H1 (cell line): ENCODE results near the gene CDX2. TPM values are rescaled to one million over a fixed set of nuclear protein-coding genes. Genes with fewer than 3 reads are reported as not detected.

Source experiments
- CTCF ChIA-PET: fragments of 300-600 bp; sonication (Branson Sonifier 250); formaldehyde crosslinking; loops from one replicate; lab custom pipeline; 2021; ENCODE audit not compliant: partially characterized antibody; lab: Charles Lee
- POLR2A ChIA-PET: fragments of 300-600 bp; sonication (Branson Sonifier 250); formaldehyde crosslinking; loops from one replicate; lab custom pipeline; 2021; ENCODE audit warnings: inconsistent platforms; ENCODE audit not compliant: partially characterized antibody; lab: Charles Lee
- DNase-seq, 2 experiments: peaks; one replicate each; pipeline versions ENCODE4 v3.0.0 to v3.0.0-alpha.2; 2010 to 2022; ENCODE audit warnings: low spot score in 2 of 2, low read depth in 1 of 2, mixed read lengths in 1 of 2
- FAIRE-seq: peaks from 2 replicates; lab custom pipeline; 2011; peaks lifted over from hg19 to GRCh38; lab: Jason Lieb, UNC
- H2AFZ ChIP-seq: 2 replicates; pipeline ENCODE4 v1.8.1; 2012; ENCODE audit warnings: low read length, inconsistent platforms
- H2AK5ac ChIP-seq: 2 replicates; pipeline ENCODE4 v1.6.1; 2013; ENCODE audit warnings: low read depth, low read length
- H2BK120ac ChIP-seq: replicated peaks from 2 replicates; pipeline ENCODE3; 2013; ENCODE audit warnings: low read depth, low read length, inconsistent platforms
- H2BK12ac ChIP-seq: 2 replicates; pipeline ENCODE4 v1.6.1; 2013; ENCODE audit warnings: low read depth, low read length
- H2BK15ac ChIP-seq: 2 replicates; pipeline ENCODE4 v1.6.1; 2013; ENCODE audit warnings: low read length
- H2BK20ac ChIP-seq: 2 replicates; pipeline ENCODE4 v1.6.1; 2013; ENCODE audit warnings: low read length
- H2BK5ac ChIP-seq: 2 replicates; pipeline ENCODE4 v1.6.1; 2013; ENCODE audit warnings: low read depth, low read length
- H3K14ac ChIP-seq: 2 replicates; pipeline ENCODE4 v1.6.1; 2013; ENCODE audit warnings: inconsistent platforms; ENCODE audit not compliant: insufficient read length
- H3K18ac ChIP-seq: 2 replicates; pipeline ENCODE4 v1.6.1; 2013; ENCODE audit warnings: low read length; ENCODE audit errors: extremely low read depth
- H3K23ac ChIP-seq: 2 replicates; pipeline ENCODE4 v1.6.1; 2013; ENCODE audit warnings: inconsistent platforms; ENCODE audit not compliant: insufficient read length
- H3K23me2 ChIP-seq: 2 replicates; pipeline ENCODE4 v1.6.1; 2013; ENCODE audit warnings: low read depth, low read length
- H3K27ac ChIP-seq: 2 replicates; pipeline ENCODE4 v1.6.1; 2011; ENCODE audit warnings: low read depth, low read length, inconsistent platforms
- H3K27me3 ChIP-seq, 4 experiments: replicated peaks in 1 of 4; 1 replicate in 1 of 4; 2 replicates in 3 of 4; pipeline versions ENCODE4 v1.6.1 to v1.8.1; 2011 to 2013; ENCODE audit warnings: low read length in 3 of 4, mild to moderate bottlenecking in 3 of 4, inconsistent platforms in 2 of 4, mixed read lengths in 2 of 4, moderate library complexity in 1 of 4; ENCODE audit not compliant: control insufficient read depth in 3 of 4, insufficient read depth in 3 of 4; ENCODE audit errors: extremely low read depth in 1 of 4
- H3K36me3 ChIP-seq, 4 experiments: 2 replicates each; pipeline versions ENCODE4 v1.6.1 to v1.8.1; 2011 to 2013; ENCODE audit warnings: mild to moderate bottlenecking in 4 of 4, low read length in 3 of 4, moderate library complexity in 2 of 4, control low read depth in 1 of 4, inconsistent platforms in 1 of 4; ENCODE audit not compliant: insufficient read depth in 4 of 4, control insufficient read depth in 2 of 4
- H3K4ac ChIP-seq: replicated peaks from 2 replicates; pipeline ENCODE3; 2013; ENCODE audit warnings: low read length, low read depth, mixed read lengths, inconsistent platforms; ENCODE audit not compliant: insufficient read length
- H3K4me1 ChIP-seq, 4 experiments: replicated peaks in 1 of 4; 1 replicate in 1 of 4; 2 replicates in 3 of 4; pipeline versions ENCODE4 v1.6.1 to v1.8.1; 2011 to 2013; ENCODE audit warnings: low read length in 3 of 4, inconsistent platforms in 2 of 4, mixed read lengths in 1 of 4; ENCODE audit not compliant: insufficient read depth in 4 of 4, control insufficient read depth in 3 of 4
- H3K4me2 ChIP-seq, 2 experiments: 2 replicates each; pipeline versions ENCODE4 v1.6.1 to v1.8.1; 2011 to 2013; ENCODE audit warnings: low read depth in 2 of 2, low read length in 2 of 2, control low read depth in 1 of 2, inconsistent platforms in 1 of 2, mild to moderate bottlenecking in 1 of 2; ENCODE audit not compliant: insufficient read depth in 1 of 2
- H3K4me3 ChIP-seq, 4 experiments: fragments of 200-600, 300-600 bp in 1 of 4; sonication (generic), shearing (Covaris generic), sonication (Bioruptor Twin) in 1 of 4; 2 replicates each; pipeline versions ENCODE4 v1.5.1 to v1.8.1; 2011 to 2016; ENCODE audit warnings: low read length in 4 of 4, low read depth in 3 of 4, control low read depth in 2 of 4, inconsistent platforms in 2 of 4, mild to moderate bottlenecking in 2 of 4, mixed read lengths in 1 of 4, moderate library complexity in 1 of 4; ENCODE audit not compliant: insufficient read depth in 2 of 4; ENCODE audit errors: extremely low read depth in 1 of 4
- H3K56ac ChIP-seq: replicated peaks from 2 replicates; pipeline ENCODE3; 2013; ENCODE audit warnings: low read depth, mild to moderate bottlenecking, mixed read lengths, low read length, inconsistent platforms; ENCODE audit not compliant: insufficient read length
- H3K79me1 ChIP-seq: 2 replicates; pipeline ENCODE4 v1.6.1; 2013; ENCODE audit warnings: low read depth, low read length, control low read depth
- H3K79me2 ChIP-seq, 2 experiments: 2 replicates each; pipeline versions ENCODE4 v1.6.1 to v1.8.1; 2012 to 2013; ENCODE audit warnings: low read length in 2 of 2, mild to moderate bottlenecking in 2 of 2, inconsistent platforms in 1 of 2; ENCODE audit not compliant: insufficient read depth in 2 of 2, control insufficient read depth in 1 of 2
- H3K9ac ChIP-seq, 4 experiments: replicated peaks in 1 of 4; 1 replicate in 1 of 4; 2 replicates in 3 of 4; pipeline versions ENCODE4 v1.6.1 to v1.8.1; 2011 to 2013; ENCODE audit warnings: low read depth in 3 of 4, low read length in 3 of 4, control low read depth in 2 of 4, mild to moderate bottlenecking in 2 of 4, moderate library complexity in 2 of 4, inconsistent platforms in 1 of 4; ENCODE audit errors: extremely low read depth in 1 of 4
- H3K9me3 ChIP-seq, 2 experiments: 2 replicates each; pipeline versions ENCODE4 v1.6.1 to v1.8.1; 2012 to 2013; ENCODE audit warnings: mild to moderate bottlenecking in 2 of 2, moderate library complexity in 2 of 2, control low read depth in 1 of 2, inconsistent platforms in 1 of 2, low read depth in 1 of 2, low read length in 1 of 2, mixed read lengths in 1 of 2; ENCODE audit not compliant: insufficient read depth in 2 of 2
- H4K20me1 ChIP-seq, 2 experiments: replicated peaks in 1 of 2; 2 replicates each; pipeline versions ENCODE3 to v1.8.1; 2011 to 2013; ENCODE audit warnings: inconsistent platforms in 2 of 2, low read length in 2 of 2, mild to moderate bottlenecking in 1 of 2; ENCODE audit not compliant: insufficient read depth in 2 of 2, control insufficient read depth in 1 of 2
- H4K5ac ChIP-seq: 2 replicates; pipeline ENCODE4 v1.6.1; 2013; ENCODE audit warnings: low read length, low read depth, mixed read lengths, inconsistent platforms; ENCODE audit not compliant: insufficient read length
- H4K8ac ChIP-seq: 2 replicates; pipeline ENCODE4 v1.8.0; 2013; ENCODE audit warnings: mild to moderate bottlenecking, moderate library complexity, low read length, inconsistent platforms; ENCODE audit not compliant: insufficient read depth; ENCODE audit errors: extremely low read depth
- H4K91ac ChIP-seq: replicated peaks from 2 replicates; pipeline ENCODE3; 2013; ENCODE audit warnings: low read length, mixed read lengths, inconsistent platforms; ENCODE audit not compliant: insufficient read length
- CBX8 ChIP-seq: fragments of 300-800, 300-1000 bp; sonication (generic); IDR thresholded peaks from 2 replicates; pipeline ENCODE4 v1.7.1; 2016; ENCODE audit warnings: low read depth, low read length, borderline replicate concordance
- RNF2 ChIP-seq: fragments of 200-900, 300-1000 bp; sonication (generic); IDR thresholded peaks from 2 replicates; pipeline ENCODE4 v1.7.1; 2016; ENCODE audit warnings: borderline replicate concordance, low read depth, mild to moderate bottlenecking, antibody characterized with exemption, low read length; ENCODE audit not compliant: poor library complexity, severe bottlenecking; ENCODE audit errors: missing control alignments
- SP1 ChIP-seq: IDR thresholded peaks from 2 replicates; pipeline ENCODE4 v1.6.1; 2011; ENCODE audit warnings: low read depth, low read length
- WGBS, 2 experiments: shearing (Covaris generic) in 1 of 2; methylation state at CpG; one replicate each; pipeline versions ENCODE4 v1.1.6 to v1.1.7; 2013 to 2015; ENCODE audit warnings: low lambda C conversion rate in 2 of 2, mixed read lengths in 2 of 2, inconsistent platforms in 1 of 2, low coverage in 1 of 2, missing lambda C conversion rate in 1 of 2; ENCODE audit not compliant: insufficient replicate concordance in 2 of 2, insufficient coverage in 1 of 2, insufficient read length in 1 of 2; ENCODE audit errors: extremely low coverage in 1 of 2, missing lambda C conversion rate in 1 of 2; 5-methylcytosine and 5-hydroxymethylcytosine counted together
- polyA plus RNA-seq, 7 experiments: library from polyadenylated mRNA; depleted of rRNA in 3 of 7; stranded (reverse) in 5 of 7; unstranded in 2 of 7; fragments of >200 nt in 5 of 7; fragments of 200-250 nt in 2 of 7; gene quantifications; 1 replicate in 5 of 7; 2 replicates in 1 of 7; 4 replicates in 1 of 7; pipeline versions ENCODE4 v1.2.1 to v1.2.3, GENCODE V29; 2011 to 2013; ENCODE audit warnings: missing spikeins in 2 of 7, mixed read lengths in 2 of 7
- total RNA-seq: library from RNA; stranded (reverse); fragmentation: NEBNext Ultra II Directional; extraction: Animal tissue kit (Norgen Biotek cat#: 25700); gene quantifications from 2 replicates; pipeline ENCODE4 v1.2.1, GENCODE V29; 2021

CDX2 gene
- total and polyA plus RNA-seq, 2 of the 8 experiments (the other 6 are each of a cell fraction or from before 2014, with no cell fraction given) = 0.09 TPM; not detected in 1

DNA sequence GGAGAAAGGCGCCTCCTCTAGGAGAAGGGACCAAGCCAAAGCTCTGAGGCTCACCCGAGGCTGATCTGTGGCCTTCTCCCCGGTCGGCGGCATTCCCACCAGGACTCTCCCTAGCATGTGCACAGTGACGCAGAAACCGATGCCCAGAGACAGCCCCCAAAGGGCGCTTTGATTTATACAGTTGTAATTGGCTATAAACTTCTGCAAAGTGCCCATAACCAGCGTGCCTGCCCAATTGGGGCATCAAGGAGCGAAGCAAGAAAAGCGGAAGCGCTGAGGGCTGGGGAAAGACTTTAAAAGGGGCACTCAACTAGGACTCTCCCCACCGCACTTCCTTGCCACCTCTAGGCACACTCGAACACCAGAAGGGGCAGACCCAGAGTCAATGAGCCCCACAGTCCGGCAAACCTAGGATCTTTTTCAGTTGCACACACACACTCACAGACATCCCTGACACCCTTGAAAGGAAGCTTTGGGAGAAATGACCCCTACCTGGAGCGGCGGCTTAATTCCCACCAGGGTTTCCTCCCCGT is 1.8 kb downstream of the CDX2 start:
- H4K20me1 ChIP-seq = peaks cover 25 to 44% of the 10 kb centered on the region in 2 experiments
- POLR2A ChIA-PET = interaction anchor here (5.6 kb wide), 1 partner anchor 11 kb away, joined by 31 read pairs; no protein-coding TSS in a partner anchor
- H3K4me2 ChIP-seq = no peak overlapping the region; a peak in 1 of 4 replicates

More for the DNA sequence above, 1.8 kb downstream of the CDX2 start:
- Histone ChIP-seq H2AK5ac (no peak overlapping the region), H2BK20ac (peak overlapping the region; percentile 34; the same call in 1 of the 2 replicates), H3K23ac (no peak overlapping the region), H3K14ac (no peak overlapping the region), H3K9me3 (no peaks in the 10 kb centered on the region), H4K8ac (no peak overlapping the region), H3K79me2 (no peaks in the 10 kb centered on the region), H2BK15ac (no peak overlapping the region), H3K27me3 (peaks cover 95 to 100% (median 98%) of the 10 kb centered on the region in 4 experiments), H3K79me1 (no peaks in the 10 kb centered on the region), H2AFZ (no peak overlapping the region), H3K18ac (peak overlapping the region; percentile 42; the same call in 1 of the 2 replicates), H3K4ac (no peak overlapping the region), H3K4me3 (no peak overlapping the region), H3K36me3 (peaks cover 0 to 12% (median 0%) of the 10 kb centered on the region in 4 experiments; a peak in 1 of 8 replicates), H3K9ac (no peak overlapping the region), H2BK12ac (peak overlapping the region; percentile 87; the same call in 1 of the 2 replicates), H4K91ac (no peak overlapping the region), H3K27ac (no peak overlapping the region), H3K4me1 (peaks cover 8 to 63% (median 43%) of the 10 kb centered on the region in 4 experiments), H2BK5ac (no peak overlapping the region), H3K56ac (no peak overlapping the region), H4K5ac (no peak overlapping the region), H3K23me2 (peaks cover 5% of the 10 kb centered on the region; the same call in 1 of the 2 replicates), H2BK120ac (no peak overlapping the region)
- no peak for TF ChIP-seq SP1
- peak; percentile 29 for TF ChIP-seq RNF2
- 0 out of 2 replicates have a peak, but pooled peaks have one; percentile 6 for TF ChIP-seq CBX8
- WGBS, 2 experiments = 3% methylated on average over 18 of the region's 18 CpGs; no CpG with 5 or more reads in 1 of the 2 experiments
- CTCF ChIA-PET = interaction anchor here (0.6 to 19.7 kb wide), 7 partner anchors 8 to 197 kb away, joined by 3 to 283 read pairs (median 7); partner anchors contain the start of genes CDX2 and URAD
- DNase-seq (no peak), FAIRE-seq (no peak)
